H1 (cell line): ENCODE results near the gene AGPAT3. TPM values are rescaled to one million over a fixed set of nuclear protein-coding genes. Genes with fewer than 3 reads are reported as not detected.
A peak's percentile ranks its signal among the peaks of the same experiment; 100 is the strongest.

Source experiments
- BACH1 ChIP-seq: IDR thresholded peaks from 2 replicates; pipeline ENCODE4 v1.6.1; 2012; ENCODE audit warnings: low read length, improper control_type of control experiment
- CEBPB ChIP-seq: IDR thresholded peaks from 2 replicates; pipeline ENCODE4 v1.6.1; 2012; ENCODE audit warnings: low read depth, low read length
- CHD2 ChIP-seq: IDR thresholded peaks from 2 replicates; pipeline ENCODE4 v1.6.1; 2012; ENCODE audit warnings: low read length, improper control_type of control experiment
- EZH2 ChIP-seq: fragments of 200-600 bp; sonication (generic); IDR thresholded peaks from 2 replicates; pipeline ENCODE4 v1.7.1; 2012; ENCODE audit warnings: low read depth, mild to moderate bottlenecking, moderate library complexity, low read length, inconsistent platforms; ENCODE audit not compliant: severe bottlenecking
- GTF2F1 ChIP-seq: IDR thresholded peaks from 2 replicates; pipeline ENCODE4 v1.6.1; 2012; ENCODE audit warnings: low read depth, low read length, improper control_type of control experiment, borderline replicate concordance
- KDM4A ChIP-seq: IDR thresholded peaks from one replicate; pipeline ENCODE4 v1.7.1; 2012; ENCODE audit warnings: low read depth, mild to moderate bottlenecking, moderate library complexity, low read length, inconsistent platforms; ENCODE audit not compliant: severe bottlenecking
- KDM5A ChIP-seq: fragments of 200-600 bp; IDR thresholded peaks from 2 replicates; pipeline ENCODE4 v1.7.1; 2012; ENCODE audit warnings: mild to moderate bottlenecking, low read length, inconsistent platforms, mixed read lengths
- NRF1 ChIP-seq: IDR thresholded peaks from 2 replicates; pipeline ENCODE4 v1.6.1; 2011; ENCODE audit warnings: mild to moderate bottlenecking, low read depth, low read length, improper control_type of control experiment
- PHF8 ChIP-seq: fragments of 200-600 bp; sonication (generic); conservative IDR thresholded peaks from 2 replicates; pipeline ENCODE4 v1.7.1; 2012; ENCODE audit warnings: low read depth, mild to moderate bottlenecking, inconsistent platforms, low read length, moderate library complexity
- POLR2AphosphoS5 ChIP-seq: IDR thresholded peaks from 2 replicates; pipeline ENCODE4 v1.6.1; 2011; ENCODE audit warnings: low read depth, low read length
- RBBP5 ChIP-seq: IDR thresholded peaks from 2 replicates; pipeline ENCODE4 v1.7.1; 2012; ENCODE audit warnings: low read depth, mild to moderate bottlenecking, inconsistent platforms, low read length, moderate library complexity, borderline replicate concordance
- SIX5 ChIP-seq: IDR thresholded peaks from 2 replicates; pipeline ENCODE4 v1.6.1; 2011; ENCODE audit warnings: mild to moderate bottlenecking, low read depth, low read length
- SP1 ChIP-seq: IDR thresholded peaks from 2 replicates; pipeline ENCODE4 v1.6.1; 2011; ENCODE audit warnings: low read depth, low read length
- SP4 ChIP-seq: IDR thresholded peaks from 2 replicates; pipeline ENCODE4 v1.6.1; 2012; ENCODE audit warnings: low read length, inconsistent platforms
- TBP ChIP-seq: IDR thresholded peaks from 2 replicates; pipeline ENCODE4 v1.6.1; 2011; ENCODE audit warnings: low read depth, low read length, improper control_type of control experiment
- TCF12 ChIP-seq: IDR thresholded peaks from 2 replicates; pipeline ENCODE4 v1.6.1; 2011; ENCODE audit warnings: low read depth, mild to moderate bottlenecking, low read length
- ZNF274 ChIP-seq: IDR thresholded peaks from 2 replicates; pipeline ENCODE4 v1.7.0; 2012; ENCODE audit warnings: low read length, borderline replicate concordance; ENCODE audit errors: extremely low read depth
- polyA plus RNA-seq, 7 experiments: library from polyadenylated mRNA; depleted of rRNA in 3 of 7; stranded (reverse) in 5 of 7; unstranded in 2 of 7; fragments of >200 nt in 5 of 7; fragments of 200-250 nt in 2 of 7; gene quantifications; 1 replicate in 5 of 7; 2 replicates in 1 of 7; 4 replicates in 1 of 7; pipeline versions ENCODE4 v1.2.1 to v1.2.3, GENCODE V29; 2011 to 2013; ENCODE audit warnings: missing spikeins in 2 of 7, mixed read lengths in 2 of 7
- total RNA-seq: library from RNA; stranded (reverse); fragmentation: NEBNext Ultra II Directional; extraction: Animal tissue kit (Norgen Biotek cat#: 25700); gene quantifications from 2 replicates; pipeline ENCODE4 v1.2.1, GENCODE V29; 2021
- TF ChIP-seq, protein P1 (sequence below): IDR thresholded peaks from 2 replicates; pipeline ENCODE4 v1.6.1; 2012; ENCODE audit warnings: inconsistent platforms
- TF ChIP-seq, protein P2 (sequence below): IDR thresholded peaks from 2 replicates; pipeline ENCODE4 v1.6.1; 2012; ENCODE audit warnings: inconsistent platforms
- TF ChIP-seq, protein P3 (sequence below): IDR thresholded peaks from 2 replicates; pipeline ENCODE4 v1.6.1; 2012; ENCODE audit warnings: low read length, inconsistent platforms
- TF ChIP-seq, protein P4 (sequence below), 3 experiments: IDR thresholded peaks; 1 replicate in 2 of 3; 2 replicates in 1 of 3; pipeline versions ENCODE4 v1.5.1 to v1.6.1; 2011; ENCODE audit warnings: low read length in 3 of 3, mild to moderate bottlenecking in 3 of 3, inconsistent platforms in 2 of 3, low read depth in 1 of 3, moderate library complexity in 1 of 3; ENCODE audit not compliant: insufficient read depth in 1 of 3; ENCODE audit errors: control extremely low read depth in 1 of 3

Gene AGPAT3
- total and polyA plus RNA-seq, 2 of the 8 experiments (the other 6 are each of a cell fraction or from before 2014, with no cell fraction given), result 5.8 to 7.3 TPM

DNA sequence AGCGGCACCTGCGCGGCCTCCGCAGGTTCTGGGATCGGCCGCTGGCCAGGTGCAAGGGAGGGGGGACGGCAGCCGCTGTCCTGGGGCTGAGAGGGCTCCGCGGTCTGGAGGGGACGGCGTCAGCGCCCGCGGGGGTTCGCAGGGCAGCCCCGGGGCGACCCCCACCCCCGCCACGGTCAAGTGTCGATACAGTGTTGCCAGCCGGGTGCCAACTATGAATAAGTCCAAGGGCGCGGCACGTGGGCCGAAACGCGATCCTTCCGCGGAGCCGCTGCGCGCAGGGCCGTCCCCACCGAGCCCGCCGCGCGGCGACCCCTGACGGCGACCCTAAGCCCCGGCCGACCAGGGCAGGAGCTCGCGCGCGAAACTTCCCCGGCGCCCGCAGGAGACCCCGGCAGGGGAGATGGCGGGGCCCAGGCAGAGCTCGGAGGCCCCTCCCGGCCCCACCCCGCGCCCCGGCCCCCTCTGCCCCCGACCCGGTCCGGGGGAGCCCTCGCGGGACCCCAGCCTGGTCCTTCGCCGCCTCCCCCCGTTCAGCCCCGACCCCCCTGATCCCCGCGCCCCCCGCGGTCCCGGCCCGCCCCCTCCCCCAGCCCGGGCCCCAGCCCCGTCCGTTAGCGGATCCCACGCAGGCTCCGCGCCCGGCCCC, 586 bp upstream of the AGPAT3 start (continued):
- TF ChIP-seq, protein P1, sequence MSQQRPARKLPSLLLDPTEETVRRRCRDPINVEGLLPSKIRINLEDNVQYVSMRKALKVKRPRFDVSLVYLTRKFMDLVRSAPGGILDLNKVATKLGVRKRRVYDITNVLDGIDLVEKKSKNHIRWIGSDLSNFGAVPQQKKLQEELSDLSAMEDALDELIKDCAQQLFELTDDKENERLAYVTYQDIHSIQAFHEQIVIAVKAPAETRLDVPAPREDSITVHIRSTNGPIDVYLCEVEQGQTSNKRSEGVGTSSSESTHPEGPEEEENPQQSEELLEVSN, result no peak; the same call in 1 of the 2 replicates
- TF ChIP-seq GTF2F1 (no peak), PHF8 (no peak), EZH2 (peak; percentile 20), CEBPB (no peak), SIX5 (no peak), KDM4A (peak; percentile 78), KDM5A (no peak), POLR2AphosphoS5 (no peak), ZNF274 (no peak), RBBP5 (no peak), TBP (no peak), BACH1 (0 out of 2 replicates have a peak, but pooled peaks have one; percentile 20), TCF12 (0 out of 2 replicates have a peak, but pooled peaks have one; percentile 52), NRF1 (no peak), SP1 (no peak), CHD2 (no peak), SP4 (no peak)
- TF ChIP-seq, protein P2, sequence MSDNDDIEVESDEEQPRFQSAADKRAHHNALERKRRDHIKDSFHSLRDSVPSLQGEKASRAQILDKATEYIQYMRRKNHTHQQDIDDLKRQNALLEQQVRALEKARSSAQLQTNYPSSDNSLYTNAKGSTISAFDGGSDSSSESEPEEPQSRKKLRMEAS, result peak; percentile 44; the same call in 1 of the 2 replicates
- TF ChIP-seq, protein P3, sequence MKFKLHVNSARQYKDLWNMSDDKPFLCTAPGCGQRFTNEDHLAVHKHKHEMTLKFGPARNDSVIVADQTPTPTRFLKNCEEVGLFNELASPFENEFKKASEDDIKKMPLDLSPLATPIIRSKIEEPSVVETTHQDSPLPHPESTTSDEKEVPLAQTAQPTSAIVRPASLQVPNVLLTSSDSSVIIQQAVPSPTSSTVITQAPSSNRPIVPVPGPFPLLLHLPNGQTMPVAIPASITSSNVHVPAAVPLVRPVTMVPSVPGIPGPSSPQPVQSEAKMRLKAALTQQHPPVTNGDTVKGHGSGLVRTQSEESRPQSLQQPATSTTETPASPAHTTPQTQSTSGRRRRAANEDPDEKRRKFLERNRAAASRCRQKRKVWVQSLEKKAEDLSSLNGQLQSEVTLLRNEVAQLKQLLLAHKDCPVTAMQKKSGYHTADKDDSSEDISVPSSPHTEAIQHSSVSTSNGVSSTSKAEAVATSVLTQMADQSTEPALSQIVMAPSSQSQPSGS, result no peak
- TF ChIP-seq, protein P4, sequence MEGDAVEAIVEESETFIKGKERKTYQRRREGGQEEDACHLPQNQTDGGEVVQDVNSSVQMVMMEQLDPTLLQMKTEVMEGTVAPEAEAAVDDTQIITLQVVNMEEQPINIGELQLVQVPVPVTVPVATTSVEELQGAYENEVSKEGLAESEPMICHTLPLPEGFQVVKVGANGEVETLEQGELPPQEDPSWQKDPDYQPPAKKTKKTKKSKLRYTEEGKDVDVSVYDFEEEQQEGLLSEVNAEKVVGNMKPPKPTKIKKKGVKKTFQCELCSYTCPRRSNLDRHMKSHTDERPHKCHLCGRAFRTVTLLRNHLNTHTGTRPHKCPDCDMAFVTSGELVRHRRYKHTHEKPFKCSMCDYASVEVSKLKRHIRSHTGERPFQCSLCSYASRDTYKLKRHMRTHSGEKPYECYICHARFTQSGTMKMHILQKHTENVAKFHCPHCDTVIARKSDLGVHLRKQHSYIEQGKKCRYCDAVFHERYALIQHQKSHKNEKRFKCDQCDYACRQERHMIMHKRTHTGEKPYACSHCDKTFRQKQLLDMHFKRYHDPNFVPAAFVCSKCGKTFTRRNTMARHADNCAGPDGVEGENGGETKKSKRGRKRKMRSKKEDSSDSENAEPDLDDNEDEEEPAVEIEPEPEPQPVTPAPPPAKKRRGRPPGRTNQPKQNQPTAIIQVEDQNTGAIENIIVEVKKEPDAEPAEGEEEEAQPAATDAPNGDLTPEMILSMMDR (IDR thresholded peaks at IDR 0.05; ENCODE audit: control extremely low read depth in 1 of 3, insufficient read depth in 1 of 3, low read depth in 1 of 3, low read length in 3 of 3), result no peak
